Skin epidermis (tissue), 12 donors: Measurements from ENCODE around the gene MBD3L3.
"Not testable (repeated sequence)": the region's sequence is repeated elsewhere in the genome, so short reads cannot be mapped to it uniquely, and the experiment has no call there.

Experiments used
- H3K27ac ChIP-seq, 21 experiments: fragments of 200-600 bp; sonication (generic) in 11 of 21; one replicate each; pipeline ENCODE4 v1.5.0; 2020; ENCODE audit warnings: mild to moderate bottlenecking in 3 of 21, inconsistent platforms in 2 of 21, moderate library complexity in 2 of 21
- H3K4me3 ChIP-seq, 7 experiments: fragments of 200-600 bp; sonication (generic) in 2 of 7; one replicate each; pipeline ENCODE4 v1.5.0; 2020; ENCODE audit warnings: inconsistent platforms in 2 of 7, mild to moderate bottlenecking in 2 of 7, moderate library complexity in 1 of 7

MBD3L3 gene

DNA sequence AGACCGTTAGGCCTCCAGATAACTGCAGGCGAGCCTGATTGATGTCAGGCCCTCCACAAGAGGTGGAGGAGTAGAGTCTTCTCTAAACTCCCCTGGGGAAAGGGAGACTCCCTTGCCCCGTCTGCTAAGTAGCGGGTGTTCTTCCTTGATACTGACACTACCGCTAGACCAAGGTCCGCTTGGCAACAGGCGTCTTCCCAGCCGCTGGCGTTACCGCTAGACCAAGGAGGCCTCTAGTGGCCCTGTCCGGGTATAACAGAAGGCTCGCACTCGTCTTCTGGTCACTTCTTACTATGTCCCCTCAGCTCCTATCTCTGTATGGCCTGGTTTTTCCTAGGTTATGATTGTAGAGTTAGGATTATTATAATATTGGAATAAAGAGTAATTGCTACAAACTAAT is 8.6 kb upstream of the MBD3L3 start:
- not testable (repeated sequence) for H3K4me3 ChIP-seq, H3K27ac ChIP-seq

DNA sequence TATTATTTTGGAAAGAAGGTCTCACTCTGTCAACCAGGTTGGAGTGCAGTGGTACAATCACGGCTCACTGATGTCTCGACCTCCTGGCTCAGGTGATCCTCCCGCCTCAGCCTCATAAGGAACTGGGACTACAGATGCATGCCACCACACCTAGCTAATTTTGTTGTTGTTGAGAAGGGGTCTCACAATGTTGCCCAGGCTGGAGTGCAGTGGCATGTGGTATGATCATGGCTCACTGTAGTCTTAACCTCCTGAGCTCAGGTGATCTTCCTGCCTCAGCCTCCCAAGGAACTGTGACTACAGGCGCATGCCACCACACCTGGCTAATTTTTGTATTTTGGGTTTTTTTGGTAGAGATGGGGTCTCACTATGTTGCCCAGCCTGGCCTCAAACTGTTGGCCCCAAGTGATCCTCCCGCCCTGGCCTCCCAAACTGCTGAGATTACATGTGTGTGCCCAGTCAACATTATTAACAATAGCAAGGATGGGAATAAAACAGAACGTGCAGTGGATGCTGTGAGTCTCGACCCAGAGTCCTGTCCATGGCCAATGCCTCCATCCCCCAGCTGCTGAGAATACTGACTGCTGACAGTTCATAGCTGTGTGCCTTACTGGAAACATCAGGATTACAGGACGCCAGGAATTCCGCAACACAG is 5.4 kb upstream of the MBD3L3 start:
- H3K4me3 ChIP-seq, result no peak overlapping the region
- H3K27ac ChIP-seq, result no peak overlapping the region

DNA sequence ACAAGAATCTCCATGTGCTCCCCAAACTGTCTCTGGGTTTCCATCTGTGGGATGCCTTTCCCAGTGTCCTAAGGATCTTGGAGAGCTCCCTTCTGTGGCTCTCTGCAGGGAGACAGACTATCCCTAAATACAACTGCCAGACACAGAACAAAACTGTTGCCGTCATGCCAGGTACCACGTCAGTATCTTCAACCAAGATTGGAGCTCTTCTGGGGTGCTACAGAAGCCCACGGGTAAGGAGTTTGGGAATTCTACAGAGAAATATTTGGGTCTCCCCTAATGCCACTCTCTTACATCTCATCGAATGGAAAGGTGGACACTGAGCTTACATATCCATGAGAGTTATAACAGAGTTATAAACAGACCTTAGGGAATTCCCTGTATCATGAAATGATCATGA is 4.9 kb upstream of the MBD3L3 start:
- Histone ChIP-seq H3K27ac (no peak overlapping the region), H3K4me3 (no peak overlapping the region)

DNA sequence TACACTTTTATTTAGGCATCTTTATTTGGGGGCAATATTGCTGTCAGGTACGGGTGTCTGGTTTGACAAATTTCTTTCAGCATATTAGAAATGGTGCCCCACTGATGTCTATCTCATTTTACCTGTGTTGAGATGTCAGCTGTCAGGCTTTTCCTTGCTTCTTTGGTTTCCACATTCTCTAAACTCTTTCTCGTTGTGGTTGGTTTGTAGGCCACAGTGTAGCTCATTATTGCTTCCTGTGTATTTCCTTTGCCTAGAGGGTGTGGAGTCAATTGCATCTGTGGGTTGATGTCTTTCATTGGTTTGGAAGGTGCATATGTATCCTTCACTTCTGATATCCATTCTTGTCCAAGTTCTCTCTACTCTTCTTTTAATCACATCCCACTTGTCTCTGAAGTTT is 1.5 kb upstream of the MBD3L3 start:
- not testable (repeated sequence) for H3K4me3 ChIP-seq, H3K27ac ChIP-seq

DNA sequence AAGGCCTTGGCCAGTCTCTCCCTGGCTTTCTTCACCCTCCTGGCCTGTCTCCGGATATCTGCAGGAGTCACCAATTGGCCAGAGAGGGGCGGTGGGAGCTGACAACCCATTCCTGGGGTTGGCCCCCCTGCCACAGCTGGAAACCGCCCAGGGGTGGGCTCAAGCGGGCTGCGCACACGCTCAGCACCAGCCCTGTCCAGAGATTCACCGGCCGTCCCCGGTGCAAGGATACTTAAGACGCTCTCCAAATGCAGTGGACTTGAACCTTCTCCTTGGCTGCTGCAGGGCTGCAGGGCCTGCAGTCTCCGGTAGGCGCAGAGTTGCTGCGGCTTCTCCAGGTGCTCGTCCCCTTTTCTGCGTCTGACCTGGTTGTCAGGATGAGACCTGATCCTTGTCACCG is 2.1 kb downstream of the MBD3L3 start:
- H3K4me3 ChIP-seq, H3K27ac ChIP-seq: not testable (repeated sequence)

DNA sequence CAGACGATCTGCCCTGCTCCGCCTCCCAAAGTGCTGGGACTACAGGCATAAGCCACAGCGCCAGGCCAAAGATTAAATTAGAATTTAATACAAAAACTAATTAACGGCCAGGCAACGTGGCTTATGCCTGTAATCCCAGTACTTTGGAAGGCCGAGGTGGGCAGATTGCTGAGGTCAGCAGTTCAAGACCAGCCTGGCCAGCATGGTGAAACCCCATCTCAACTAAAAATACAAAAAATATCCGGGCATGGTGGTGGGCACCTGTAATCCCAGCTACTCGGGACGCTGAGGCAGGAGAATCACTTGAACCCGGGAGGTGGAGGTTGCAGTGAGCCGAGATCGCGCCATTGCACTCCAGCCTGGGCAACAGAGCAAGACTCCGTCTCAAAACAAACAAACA is 2.8 kb downstream of the MBD3L3 start:
- H3K27ac ChIP-seq, H3K4me3 ChIP-seq: not testable (repeated sequence)

DNA sequence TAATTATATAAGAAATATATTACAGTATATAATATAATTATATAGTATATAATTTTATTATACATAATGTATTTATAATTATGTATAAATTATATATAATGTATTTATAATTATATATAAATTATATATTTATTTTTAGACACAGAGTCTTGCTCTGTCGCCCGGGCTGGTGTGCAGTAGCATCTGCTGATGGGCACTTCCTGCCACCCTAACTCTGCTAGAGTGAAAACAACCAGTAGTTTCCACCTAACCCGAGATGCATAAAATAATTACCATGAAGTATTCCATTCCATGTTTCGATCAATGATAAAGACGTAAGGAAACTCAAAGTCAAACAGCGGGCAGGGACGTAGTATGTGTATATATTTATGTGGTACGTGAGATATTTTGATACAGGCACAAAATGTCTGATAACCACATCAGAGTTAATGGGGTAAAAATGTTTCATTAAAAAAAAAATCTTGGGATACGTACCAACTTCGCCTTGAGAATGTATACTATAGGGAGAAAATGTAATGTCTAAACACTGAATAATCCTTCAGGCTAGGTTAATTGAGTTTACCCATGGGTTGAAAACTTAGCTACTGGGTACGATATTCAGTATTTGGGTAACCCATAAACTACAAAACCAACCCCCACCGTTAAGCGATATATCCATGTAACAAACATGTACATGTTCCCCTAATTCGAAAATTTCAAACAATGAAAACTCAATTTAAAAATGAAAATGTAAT is 3.7 kb downstream of the MBD3L3 start:
- not testable (repeated sequence) for H3K4me3 ChIP-seq, H3K27ac ChIP-seq

DNA sequence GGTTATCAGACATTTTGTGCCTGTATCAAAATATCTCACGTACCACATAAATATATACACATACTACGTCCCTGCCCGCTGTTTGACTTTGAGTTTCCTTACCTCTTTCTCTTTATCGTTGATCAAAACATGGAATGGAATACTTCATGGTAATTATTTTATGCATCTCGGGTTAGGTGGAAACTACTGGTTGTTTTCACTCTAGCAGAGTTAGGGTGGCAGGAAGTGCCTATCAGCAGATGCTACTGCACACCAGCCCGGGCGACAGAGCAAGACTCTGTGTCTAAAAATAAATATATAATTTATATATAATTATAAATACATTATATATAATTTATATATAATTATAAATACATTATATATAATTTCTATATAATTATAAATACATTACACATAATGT is 5.6 kb downstream of the MBD3L3 start:
- not testable (repeated sequence) for H3K4me3 ChIP-seq, H3K27ac ChIP-seq

DNA sequence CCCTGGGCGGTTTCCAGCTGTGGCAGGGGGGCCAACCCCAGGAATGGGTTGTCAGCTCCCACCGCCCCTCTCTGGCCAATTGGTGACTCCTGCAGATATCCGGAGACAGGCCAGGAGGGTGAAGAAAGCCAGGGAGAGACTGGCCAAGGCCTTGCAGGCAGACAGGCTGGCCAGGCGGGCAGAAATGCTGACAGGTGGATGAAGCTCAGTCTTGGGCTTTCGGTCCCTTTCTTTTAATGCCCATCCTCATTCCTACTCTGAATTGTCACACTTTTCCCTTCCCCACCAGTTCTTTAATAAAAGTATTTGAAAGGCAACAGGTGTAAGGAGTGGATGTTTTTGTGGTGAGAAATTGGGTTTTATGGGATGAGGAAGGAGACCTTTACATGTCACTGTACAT is 7.1 kb downstream of the MBD3L3 start:
- H3K4me3 ChIP-seq, H3K27ac ChIP-seq: not testable (repeated sequence)

DNA sequence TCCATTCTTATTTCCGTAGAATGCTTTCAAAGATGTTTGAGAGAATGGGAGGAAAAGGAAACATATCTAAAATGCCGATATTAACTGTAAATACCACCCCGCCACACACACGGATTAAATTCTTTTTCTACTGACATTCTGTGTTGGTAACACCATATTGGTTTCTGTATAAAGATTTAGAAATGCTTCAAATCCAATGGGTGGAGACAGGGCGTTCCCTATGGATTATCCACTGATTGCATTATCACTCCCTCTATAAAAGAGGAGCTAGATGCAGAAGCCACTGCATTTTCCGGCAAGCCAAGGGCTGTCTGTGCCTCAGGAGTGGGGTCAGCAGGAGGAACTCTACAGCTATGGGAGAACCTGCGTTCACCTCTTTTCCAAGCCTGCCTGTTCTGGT is 9.5 kb downstream of the MBD3L3 start, which contains the start of gene MBD3L2:
MBD3L2 (plus strand) TSS at position 301 of the 400 bp plus-strand sequence; CDS start at position 354, 53 bp downstream.
- not testable (repeated sequence) for H3K27ac ChIP-seq, H3K4me3 ChIP-seq

DNA sequence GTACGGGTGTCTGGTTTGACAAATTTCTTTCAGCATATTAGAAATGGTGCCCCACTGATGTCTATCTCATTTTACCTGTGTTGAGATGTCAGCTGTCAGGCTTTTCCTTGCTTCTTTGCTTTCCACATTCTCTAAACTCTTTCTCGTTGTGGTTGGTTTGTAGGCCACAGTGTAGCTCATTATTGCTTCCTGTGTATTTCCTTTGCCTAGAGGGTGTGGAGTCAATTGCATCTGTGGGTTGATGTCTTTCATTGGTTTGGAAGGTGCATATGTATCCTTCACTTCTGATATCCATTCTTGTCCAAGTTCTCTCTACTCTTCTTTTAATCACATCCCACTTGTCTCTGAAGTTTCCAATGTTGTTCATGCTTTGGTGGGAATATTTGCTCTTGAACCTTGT is 16.9 kb downstream of the MBD3L3 start:
- not testable (repeated sequence) for H3K27ac ChIP-seq, H3K4me3 ChIP-seq

DNA sequence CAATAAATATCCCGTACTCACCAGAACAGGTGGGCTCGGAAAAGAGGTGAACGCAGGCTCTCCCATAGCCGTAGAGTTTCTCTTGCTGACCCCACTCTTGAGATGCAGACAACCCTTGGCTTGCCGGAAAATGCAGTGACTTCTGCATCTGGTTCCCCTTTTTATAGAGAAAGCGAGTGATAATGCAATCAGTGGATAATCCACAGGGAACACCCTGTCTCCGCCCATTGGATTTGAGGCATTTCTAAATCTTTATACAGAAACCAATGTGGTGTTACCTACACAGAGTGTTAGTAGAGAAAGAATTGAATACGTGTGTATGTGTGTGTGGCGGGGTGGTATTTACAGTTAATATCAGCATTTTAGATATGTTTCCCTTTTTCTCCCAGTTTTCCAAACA is 18.4 kb downstream of the MBD3L3 start, which contains the start of gene MBD3L4:
MBD3L4 (minus strand) TSS at position 101 of the 400 bp plus-strand sequence; CDS start at position 66, 35 bp downstream.
- not testable (repeated sequence) for H3K27ac ChIP-seq, H3K4me3 ChIP-seq

DNA sequence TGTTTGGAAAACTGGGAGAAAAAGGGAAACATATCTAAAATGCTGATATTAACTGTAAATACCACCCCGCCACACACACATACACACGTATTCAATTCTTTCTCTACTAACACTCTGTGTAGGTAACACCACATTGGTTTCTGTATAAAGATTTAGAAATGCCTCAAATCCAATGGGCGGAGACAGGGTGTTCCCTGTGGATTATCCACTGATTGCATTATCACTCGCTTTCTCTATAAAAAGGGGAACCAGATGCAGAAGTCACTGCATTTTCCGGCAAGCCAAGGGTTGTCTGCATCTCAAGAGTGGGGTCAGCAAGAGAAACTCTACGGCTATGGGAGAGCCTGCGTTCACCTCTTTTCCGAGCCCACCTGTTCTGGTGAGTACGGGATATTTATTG is 28.2 kb downstream of the MBD3L3 start, which contains the start of gene MBD3L5:
MBD3L5 (plus strand) TSS at position 301 of the 400 bp plus-strand sequence; CDS start at position 335, 34 bp downstream.
- not testable (repeated sequence) for H3K27ac ChIP-seq, H3K4me3 ChIP-seq

DNA sequence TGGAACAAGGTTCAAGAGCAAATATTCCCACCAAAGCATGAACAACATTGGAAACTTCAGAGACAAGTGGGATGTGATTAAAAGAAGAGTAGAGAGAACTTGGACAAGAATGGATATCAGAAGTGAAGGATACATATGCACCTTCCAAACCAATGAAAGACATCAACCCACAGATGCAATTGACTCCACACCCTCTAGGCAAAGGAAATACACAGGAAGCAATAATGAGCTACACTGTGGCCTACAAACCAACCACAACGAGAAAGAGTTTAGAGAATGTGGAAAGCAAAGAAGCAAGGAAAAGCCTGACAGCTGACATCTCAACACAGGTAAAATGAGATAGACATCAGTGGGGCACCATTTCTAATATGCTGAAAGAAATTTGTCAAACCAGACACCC is 29.7 kb downstream of the MBD3L3 start:
- not testable (repeated sequence) for H3K27ac ChIP-seq, H3K4me3 ChIP-seq

DNA sequence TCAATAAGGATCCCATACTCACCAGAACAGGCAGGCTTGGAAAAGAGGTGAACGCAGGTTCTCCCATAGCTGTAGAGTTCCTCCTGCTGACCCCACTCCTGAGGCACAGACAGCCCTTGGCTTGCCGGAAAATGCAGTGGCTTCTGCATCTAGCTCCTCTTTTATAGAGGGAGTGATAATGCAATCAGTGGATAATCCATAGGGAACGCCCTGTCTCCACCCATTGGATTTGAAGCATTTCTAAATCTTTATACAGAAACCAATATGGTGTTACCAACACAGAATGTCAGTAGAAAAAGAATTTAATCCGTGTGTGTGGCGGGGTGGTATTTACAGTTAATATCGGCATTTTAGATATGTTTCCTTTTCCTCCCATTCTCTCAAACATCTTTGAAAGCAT is 37.1 kb downstream of the MBD3L3 start, which contains the start of gene MBD3L2B:
MBD3L2B (minus strand) TSS at position 101 of the 400 bp plus-strand sequence; CDS start at position 67, 34 bp downstream.
- not testable (repeated sequence) for H3K4me3 ChIP-seq, H3K27ac ChIP-seq

DNA sequence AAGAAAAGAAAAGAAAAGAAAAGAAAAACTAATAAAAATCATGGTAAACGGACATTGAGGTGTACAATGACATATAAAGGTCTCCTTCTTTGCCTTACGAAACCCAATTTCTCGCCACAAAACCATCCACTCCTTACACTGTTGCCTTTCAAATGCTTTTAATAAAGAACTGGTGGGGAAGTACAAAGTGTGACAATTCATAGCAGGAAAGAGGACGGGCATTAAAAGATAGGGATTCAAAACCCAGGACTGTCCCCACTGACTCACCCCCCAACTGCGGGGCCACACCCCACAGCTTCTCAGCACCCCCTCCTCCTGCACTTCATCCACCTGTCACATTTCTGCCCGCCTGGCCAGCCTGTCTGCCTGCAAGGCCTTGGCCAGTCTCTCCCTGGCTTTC is 39.6 kb downstream of the MBD3L3 start:
- Histone ChIP-seq H3K4me3 (no peak overlapping the region), H3K27ac (no peak overlapping the region)

DNA sequence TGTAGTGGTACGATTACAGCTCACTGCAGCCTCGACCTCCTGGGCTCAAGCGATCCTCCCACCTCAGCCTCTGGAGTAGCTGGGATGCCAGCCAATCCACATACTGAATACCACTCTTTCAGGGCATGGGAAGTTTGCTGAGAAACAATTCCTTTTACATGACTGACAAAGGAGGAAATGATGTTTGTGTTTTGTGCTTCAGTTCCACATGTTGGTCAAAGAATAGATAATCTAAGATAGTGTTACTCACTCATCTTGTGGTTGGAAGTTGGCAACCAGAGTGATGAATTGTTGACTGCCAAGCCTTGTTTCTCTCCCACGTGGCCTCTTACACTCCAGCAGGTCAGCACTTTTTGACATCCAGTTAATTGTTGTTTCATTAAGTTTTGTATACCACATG is 44.8 kb downstream of the MBD3L3 start:
- H3K27ac ChIP-seq, result peak overlapping the region in 1 of 21 experiments; percentile 23
- no peak overlapping the region for H3K4me3 ChIP-seq

DNA sequence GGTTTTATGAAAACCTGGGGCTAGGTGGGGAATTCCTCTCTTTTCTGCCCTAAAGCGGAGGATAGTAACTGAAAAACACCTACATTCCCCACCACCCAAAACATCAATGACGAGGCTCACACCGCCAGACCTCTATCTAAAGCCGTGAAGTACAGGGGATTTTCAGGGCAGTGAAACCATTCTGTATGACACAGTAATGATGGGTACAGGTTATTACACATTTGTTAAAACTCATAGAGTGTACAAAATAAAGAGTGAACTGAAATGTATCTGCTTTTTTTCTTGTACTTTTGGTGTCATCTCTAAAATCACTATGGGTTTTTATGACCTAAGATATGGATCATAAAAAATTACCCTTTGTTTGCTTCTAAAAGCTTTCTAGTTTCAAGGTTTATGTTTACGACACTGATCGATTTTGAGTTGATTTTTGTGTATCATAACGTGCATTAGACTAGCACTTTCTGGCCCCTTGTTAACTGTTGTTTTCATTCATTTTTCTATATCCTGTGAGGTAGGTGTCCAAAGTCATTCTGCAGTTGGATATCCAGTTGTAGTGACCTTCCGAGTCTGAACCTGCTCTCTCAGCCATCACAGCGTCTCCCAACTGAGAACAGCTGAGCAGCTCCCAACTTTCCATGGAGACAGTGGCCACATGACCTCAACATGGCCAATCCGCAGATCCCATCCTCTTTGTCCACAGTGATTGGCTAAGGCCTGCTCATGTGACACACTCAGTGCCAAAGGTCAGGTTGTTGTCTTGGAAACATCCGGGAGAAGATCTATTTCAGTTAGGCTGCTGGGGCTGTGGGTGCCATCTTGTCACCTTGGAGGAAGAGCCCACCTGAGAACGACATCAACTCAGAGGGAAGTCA is 47.5 kb downstream of the MBD3L3 start:
- no peak overlapping the region for H3K4me3 ChIP-seq
- H3K27ac ChIP-seq, result no peak overlapping the region

DNA sequence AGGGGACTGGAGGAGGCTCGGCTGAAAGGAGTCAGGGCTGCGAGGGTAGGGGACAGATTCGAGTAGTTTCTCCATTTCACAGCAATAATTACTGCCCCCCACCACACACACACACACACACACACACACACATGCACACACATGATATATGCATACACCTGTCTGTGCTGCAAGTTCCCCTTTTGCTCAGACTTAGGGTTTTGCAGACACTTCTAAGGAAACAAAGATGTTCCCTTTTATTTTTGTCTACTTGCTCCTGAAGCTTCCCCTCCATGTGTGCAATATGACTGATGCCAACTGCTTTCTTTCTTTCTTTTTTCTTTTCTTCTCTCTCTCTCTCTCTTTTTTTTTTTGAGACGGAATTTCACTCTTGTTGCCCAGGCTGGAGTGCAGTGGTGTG is 50.6 kb downstream of the MBD3L3 start:
- no peak overlapping the region for H3K4me3 ChIP-seq

More for the DNA sequence above, 50.6 kb downstream of the MBD3L3 start:
- H3K27ac ChIP-seq, result no peak overlapping the region
